ENCODE results near the gene MED9.

DNA sequence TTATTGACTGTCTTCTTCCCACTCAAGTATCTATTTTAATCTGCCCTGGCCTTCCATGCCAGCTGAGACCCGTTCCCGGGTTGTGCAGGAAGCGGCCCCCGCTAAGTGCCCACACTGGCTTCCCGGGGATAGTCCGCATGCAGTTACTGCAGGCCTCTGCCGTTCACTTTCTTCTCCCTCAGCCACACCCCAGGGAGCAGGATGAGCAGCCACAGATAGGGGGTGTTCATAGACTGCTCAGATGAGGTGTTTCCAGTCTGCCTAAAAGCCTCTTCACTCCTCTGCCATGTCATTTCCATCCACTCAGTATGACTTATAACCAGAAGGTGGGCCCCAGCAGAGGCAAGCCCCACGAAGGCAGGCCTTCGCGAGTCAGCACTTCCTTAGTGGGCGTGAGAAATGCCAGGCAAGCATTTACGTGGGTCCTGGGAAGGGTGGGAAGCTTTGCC lies 7.7 kb downstream of the MED9 start:
- TF ChIP-seq POLR2A (IDR thresholded peaks at IDR 0.05; ENCODE audit: low read length) (no peak), GATA1 (IDR thresholded peaks at IDR 0.05; ENCODE audit: low read depth, low read length) (no peak)

All from erythroblast (primary cell).